Testis (tissue), 2 donors: Measurements from ENCODE around the gene DEDD.

Experiments used
- CTCF ChIP-seq, 3 experiments: fragments of 450-650 bp in 2 of 3; fragments of 200-600 bp in 1 of 3; sonication (generic) in 1 of 3; IDR thresholded peaks; one replicate each; pipeline ENCODE4 v1.5.1; 2016 to 2019; ENCODE audit warnings: antibody characterized with exemption in 3 of 3, mild to moderate bottlenecking in 2 of 3, moderate library complexity in 1 of 3
- POLR2A ChIP-seq: fragments of 450-650 bp; IDR thresholded peaks from one replicate; pipeline ENCODE4 v1.6.1; 2017; ENCODE audit warnings: antibody characterized with exemption, mild to moderate bottlenecking, moderate library complexity

GRCh38 chr1:161088587-161089110 is 43.8 kb downstream of the DEDD start:
- TF ChIP-seq CTCF (IDR thresholded peaks at IDR 0.05) (no peak), POLR2A (no peak)
